HG03558 (cell line): ENCODE measurements around the gene SLC25A23.
"Not testable (repeated sequence)": the region's sequence is repeated elsewhere in the genome, so short reads cannot be mapped to it uniquely, and the experiment has no call there.

Source experiments
- ATAC-seq: cut with Tn5 transposase; IDR thresholded peaks from one replicate; pipeline ENCODE4 v1.9.1; 2021; ENCODE audit warnings: moderate number of reproducible peaks; ENCODE audit not compliant: unreplicated experiment; ENCODE audit errors: extremely low read depth

Gene SLC25A23

GRCh38 chr19:6458695-6459261, 814 bp downstream of the SLC25A23 start:
- ATAC-seq = no peak

GRCh38 chr19:6457958-6458694, 1.5 kb downstream of the SLC25A23 start:
- no peak for ATAC-seq

GRCh38 chr19:6455924-6456323, 3.7 kb downstream of the SLC25A23 start:
- ATAC-seq = no peak

GRCh38 chr19:6453951-6454565, 5.5 kb downstream of the SLC25A23 start:
- ATAC-seq = no peak

- no peak for ATAC-seq
Measured at GRCh38 chr19:6452899-6453298, 6.7 kb downstream of the SLC25A23 start.

GRCh38 chr19:6452223-6452614, 7.4 kb downstream of the SLC25A23 start:
- ATAC-seq = no peak

GRCh38 chr19:6451583-6452222, 7.9 kb downstream of the SLC25A23 start:
- no peak for ATAC-seq

GRCh38 chr19:6450166-6450565, 9.4 kb downstream of the SLC25A23 start:
- no peak for ATAC-seq

GRCh38 chr19:6448045-6448444, 11.5 kb downstream of the SLC25A23 start:
- no peak for ATAC-seq

- ATAC-seq = no peak
Measured at GRCh38 chr19:6446452-6446851, 13.1 kb downstream of the SLC25A23 start.

- ATAC-seq = no peak
Measured at GRCh38 chr19:6443986-6444385, 15.6 kb downstream of the SLC25A23 start.

GRCh38 chr19:6442087-6442688, 17.4 kb downstream of the SLC25A23 start:
- no peak for ATAC-seq

GRCh38 chr19:6440905-6441304, 18.7 kb downstream of the SLC25A23 start:
- ATAC-seq = no peak

GRCh38 chr19:6439743-6440142, 19.8 kb downstream of the SLC25A23 start:
- no peak for ATAC-seq

GRCh38 chr19:6433663-6434062, 25.9 kb downstream of the SLC25A23 start, which contains the start of gene SLC25A41:
Gene SLC25A41 (minus strand): TSS chr19:6433763. CDS start chr19:6433693, 70 bp downstream.
- ATAC-seq = no peak

GRCh38 chr19:6433165-6433564, 26.4 kb downstream of the SLC25A23 start:
- no peak for ATAC-seq

- no peak for ATAC-seq
Measured at GRCh38 chr19:6431891-6432290, 27.7 kb downstream of the SLC25A23 start.

- no peak for ATAC-seq
Measured at GRCh38 chr19:6429419-6430221, 30.0 kb downstream of the SLC25A23 start.

GRCh38 chr19:6428692-6429418, 30.7 kb downstream of the SLC25A23 start:
- not testable (repeated sequence) for ATAC-seq
